CD14-positive monocyte (primary cell): ENCODE data around the gene RCAN2. TPM values are rescaled to one million over a fixed set of nuclear protein-coding genes. Genes with fewer than 3 reads are reported as not detected.

Experiments
- DNase-seq, 3 donors: peaks; one replicate each; pipeline ENCODE4 v3.0.0-alpha.2; 2011 to 2022
- H2AFZ ChIP-seq: 2 replicates; pipeline ENCODE4 v1.6.0; 2012; ENCODE audit warnings: mild to moderate bottlenecking, low read depth, low read length, inconsistent platforms; ENCODE audit not compliant: insufficient read depth, poor library complexity, severe bottlenecking
- H3K27ac ChIP-seq, 2 donors: 1 replicate in 1 of 2; 2 replicates in 1 of 2; pipeline ENCODE4 v1.5.1; 2012 to 2013; ENCODE audit warnings: low read length in 2 of 2, control low read depth in 1 of 2, inconsistent platforms in 1 of 2, low read depth in 1 of 2, mild to moderate bottlenecking in 1 of 2
- H3K27me3 ChIP-seq, 2 donors: one replicate each; pipeline versions ENCODE4 v1.6.0 to v1.6.1; 2011 to 2013; ENCODE audit warnings: low read length in 2 of 2; ENCODE audit not compliant: control insufficient read depth in 2 of 2, insufficient read depth in 2 of 2
- H3K36me3 ChIP-seq, 2 donors: replicated peaks in 1 of 2; 1 replicate in 1 of 2; 2 replicates in 1 of 2; pipeline versions ENCODE4 v1.5.1 to v1.6.1; 2012 to 2013; ENCODE audit warnings: low read length in 2 of 2, control low read depth in 1 of 2, inconsistent platforms in 1 of 2, mild to moderate bottlenecking in 1 of 2; ENCODE audit not compliant: insufficient read depth in 2 of 2, control insufficient read depth in 1 of 2
- H3K4me1 ChIP-seq, 2 donors: 1 replicate in 1 of 2; 2 replicates in 1 of 2; pipeline versions ENCODE4 v1.5.1 to v1.6.1; 2012 to 2013; ENCODE audit warnings: low read length in 2 of 2, control low read depth in 1 of 2, inconsistent platforms in 1 of 2, mild to moderate bottlenecking in 1 of 2, moderate library complexity in 1 of 2; ENCODE audit not compliant: insufficient read depth in 2 of 2, control insufficient read depth in 1 of 2
- H3K4me2 ChIP-seq: replicated peaks from 2 replicates; pipeline ENCODE3; 2012; ENCODE audit warnings: low read length, moderate library complexity, mild to moderate bottlenecking; ENCODE audit not compliant: poor library complexity, severe bottlenecking; ENCODE audit errors: extremely low read depth
- H3K4me3 ChIP-seq, 3 experiments: fragments of 200-600 bp in 1 of 3; sonication (generic) in 1 of 3; replicated peaks in 1 of 3; 1 replicate in 2 of 3; 2 replicates in 1 of 3; pipeline ENCODE4 v1.5.1; 2011 to 2013; ENCODE audit warnings: low read length in 3 of 3, mild to moderate bottlenecking in 3 of 3, control low read depth in 2 of 3, low read depth in 2 of 3, inconsistent platforms in 1 of 3, moderate library complexity in 1 of 3
- H3K79me2 ChIP-seq: 2 replicates; pipeline ENCODE4 v1.6.0; 2012; ENCODE audit warnings: mild to moderate bottlenecking, control low read depth, inconsistent platforms, low read length, moderate library complexity; ENCODE audit not compliant: insufficient read depth
- H3K9ac ChIP-seq: 2 replicates; pipeline ENCODE4 v1.6.0; 2017; ENCODE audit warnings: low read length, mild to moderate bottlenecking; ENCODE audit not compliant: insufficient read depth, poor library complexity, severe bottlenecking
- H3K9me3 ChIP-seq, 2 donors: replicated peaks in 1 of 2; 1 replicate in 1 of 2; 2 replicates in 1 of 2; pipeline versions ENCODE4 v1.5.1 to v1.6.1; 2012 to 2013; ENCODE audit warnings: low read length in 2 of 2, control low read depth in 1 of 2; ENCODE audit not compliant: control insufficient read depth in 1 of 2, insufficient read depth in 1 of 2
- H4K20me1 ChIP-seq: 2 replicates; pipeline ENCODE4 v1.6.0; 2012; ENCODE audit warnings: mild to moderate bottlenecking, low read length, control low read depth, moderate library complexity; ENCODE audit not compliant: insufficient read depth
- H3K27ac Mint-ChIP-seq, 7 donors: one replicate each; pipeline ENCODE4 v1.8.0; 2020; ENCODE audit warnings: mild to moderate bottlenecking in 7 of 7, mixed read lengths in 7 of 7, moderate library complexity in 6 of 7, inconsistent platforms in 2 of 7
- H3K27me3 Mint-ChIP-seq, 3 donors: one replicate each; pipeline ENCODE4 v1.8.0; 2021 to 2022; ENCODE audit warnings: low read depth in 3 of 3, mild to moderate bottlenecking in 3 of 3, mixed read lengths in 3 of 3, moderate library complexity in 3 of 3, inconsistent platforms in 1 of 3
- H3K36me3 Mint-ChIP-seq, 2 donors: one replicate each; pipeline ENCODE4 v1.8.0; 2020; ENCODE audit warnings: mixed read lengths in 2 of 2, inconsistent platforms in 1 of 2, mild to moderate bottlenecking in 1 of 2
- H3K4me1 Mint-ChIP-seq: one replicate; pipeline ENCODE4 v1.8.0; 2020; ENCODE audit warnings: mild to moderate bottlenecking, mixed read lengths
- H3K4me3 Mint-ChIP-seq, 2 donors: one replicate each; pipeline ENCODE4 v1.8.0; 2020; ENCODE audit warnings: mild to moderate bottlenecking in 2 of 2, mixed read lengths in 2 of 2, moderate library complexity in 1 of 2
- H3K9me3 Mint-ChIP-seq, 7 donors: one replicate each; pipeline ENCODE4 v1.8.0; 2020 to 2022; ENCODE audit warnings: mixed read lengths in 7 of 7, mild to moderate bottlenecking in 6 of 7, moderate library complexity in 6 of 7, inconsistent platforms in 2 of 7
- CTCF ChIP-seq: fragments of 200-600 bp; IDR thresholded peaks from one replicate; pipeline ENCODE4 v1.8.0; 2022; ENCODE audit warnings: antibody characterized with exemption, mild to moderate bottlenecking
- whole genome bisulfite sequencing: methylation state at CpG from one replicate; pipeline ENCODE4 v1.1.5; 2013; ENCODE audit warnings: missing lambda C conversion rate; ENCODE audit not compliant: insufficient coverage; 5-methylcytosine and 5-hydroxymethylcytosine counted together
- intact Hi-C, 2 donors: fragments of 100-400 bp; cut with micrococcal nuclease; formaldehyde crosslinking; loops; one replicate each; pipeline versions ENCODE4 v1.15.0 to v1.15.1; 2023
- polyA plus RNA-seq, 3 donors: library from polyadenylated mRNA; depleted of rRNA in 1 of 3; unstranded in 2 of 3; stranded (reverse) in 1 of 3; fragments of 300-500 nt in 2 of 3; fragments of >200 nt in 1 of 3; fragmentation: Illumina TruSeq in 2 of 3; gene quantifications; 1 replicate in 2 of 3; 2 replicates in 1 of 3; pipeline ENCODE4 v1.2.3, GENCODE V29; 2012 to 2021

The RCAN2 gene
- polyA plus RNA-seq, 3 donors: not detected

GRCh38 chr6:46421939-46422338, 69.3 kb downstream of the RCAN2 start:
- Mint-ChIP-seq H3K27ac (no peak overlapping the region), H3K4me1 (peaks cover 7% of the 10 kb centered on the region)
- 100% methylated on average over 1 of the region's 3 CpGs for WGBS

GRCh38 chr6:46420921-46421638, 70.2 kb downstream of the RCAN2 start:
- no peak overlapping the region for H3K4me3 ChIP-seq
- peak in 1 of 3 donors; percentile 10 for DNase-seq
- no peak for TF ChIP-seq CTCF
- no peak overlapping the region for H2AFZ ChIP-seq
- H3K27ac ChIP-seq: no peak overlapping the region
- H3K27ac Mint-ChIP-seq: peak overlapping the region in 1 of 7 donors; percentile 31
- no peaks in the 10 kb centered on the region for H3K9me3 Mint-ChIP-seq
- H3K27me3 Mint-ChIP-seq: peaks cover 0 to 4% (median 0%) of the 10 kb centered on the region in 3 donors
- no peaks in the 10 kb centered on the region for H3K79me2 ChIP-seq
- H3K4me2 ChIP-seq: no peak overlapping the region
- no peak overlapping the region for H3K9ac ChIP-seq
- 30% methylated on average over 2 of the region's 3 CpGs for whole genome bisulfite sequencing
- H3K36me3 Mint-ChIP-seq: no peaks in the 10 kb centered on the region
- peaks cover 7% of the 10 kb centered on the region for H3K4me1 Mint-ChIP-seq
- peaks cover 3 to 7% of the 10 kb centered on the region in 2 donors for H3K4me1 ChIP-seq
- H3K27me3 ChIP-seq: no peaks in the 10 kb centered on the region
- H3K9me3 ChIP-seq: no peaks in the 10 kb centered on the region
- H3K36me3 ChIP-seq: no peaks in the 10 kb centered on the region
- intact Hi-C loops: no loop called here
- H4K20me1 ChIP-seq: no peaks in the 10 kb centered on the region
- H3K4me3 Mint-ChIP-seq: no peak overlapping the region

More at GRCh38 chr6:46421939-46422338, 69.3 kb downstream of the RCAN2 start:
- H3K4me2 ChIP-seq: no peak overlapping the region
- H3K27ac ChIP-seq: no peak overlapping the region
- H3K36me3 Mint-ChIP-seq: no peaks in the 10 kb centered on the region
- intact Hi-C loops: no loop called here
- no peak overlapping the region for H3K4me3 Mint-ChIP-seq
- no peak for TF ChIP-seq CTCF
- no peaks in the 10 kb centered on the region for H4K20me1 ChIP-seq
- no peak overlapping the region for H3K4me3 ChIP-seq
- H3K9me3 ChIP-seq: no peaks in the 10 kb centered on the region
- H3K36me3 ChIP-seq: no peaks in the 10 kb centered on the region
- no peak overlapping the region for H2AFZ ChIP-seq
- peaks cover 3 to 7% of the 10 kb centered on the region in 2 donors for H3K4me1 ChIP-seq
- DNase-seq: no peak
- H3K27me3 ChIP-seq: no peaks in the 10 kb centered on the region
- H3K79me2 ChIP-seq: no peaks in the 10 kb centered on the region
- peaks cover 0 to 4% (median 0%) of the 10 kb centered on the region in 3 donors for H3K27me3 Mint-ChIP-seq
- no peak overlapping the region for H3K9ac ChIP-seq
- H3K9me3 Mint-ChIP-seq: no peaks in the 10 kb centered on the region
